Adipocyte (in vitro differentiated cells): ENCODE measurements around the gene DFFB.

Experiments used
- DNase-seq: peaks from one replicate; pipeline ENCODE4 v3.0.0-alpha.2; 2015; ENCODE audit warnings: low read depth
- H3K27me3 ChIP-seq: replicated peaks from 2 replicates; pipeline ENCODE4 v1.7.0; 2013; ENCODE audit warnings: mild to moderate bottlenecking, low read length, moderate library complexity; ENCODE audit not compliant: control insufficient read depth, insufficient read depth
- H3K36me3 ChIP-seq: 2 replicates; pipeline ENCODE4 v1.7.0; 2013; ENCODE audit warnings: low read length, mild to moderate bottlenecking, moderate library complexity; ENCODE audit not compliant: control insufficient read depth, insufficient read depth, severe bottlenecking
- H3K4me1 ChIP-seq: 2 replicates; pipeline ENCODE4 v1.7.0; 2013; ENCODE audit warnings: mild to moderate bottlenecking, low read length, moderate library complexity; ENCODE audit not compliant: control insufficient read depth, insufficient read depth
- H3K4me3 ChIP-seq: 2 replicates; pipeline ENCODE4 v1.7.0; 2013; ENCODE audit warnings: mild to moderate bottlenecking, low read length, moderate library complexity
- H3K9ac ChIP-seq: 2 replicates; pipeline ENCODE4 v1.7.0; 2013; ENCODE audit warnings: mild to moderate bottlenecking, low read length, moderate library complexity
- H3K9me3 ChIP-seq: 2 replicates; pipeline ENCODE4 v1.7.0; 2013; ENCODE audit warnings: mild to moderate bottlenecking, low read length, moderate library complexity; ENCODE audit not compliant: control insufficient read depth

The DFFB gene

DNA sequence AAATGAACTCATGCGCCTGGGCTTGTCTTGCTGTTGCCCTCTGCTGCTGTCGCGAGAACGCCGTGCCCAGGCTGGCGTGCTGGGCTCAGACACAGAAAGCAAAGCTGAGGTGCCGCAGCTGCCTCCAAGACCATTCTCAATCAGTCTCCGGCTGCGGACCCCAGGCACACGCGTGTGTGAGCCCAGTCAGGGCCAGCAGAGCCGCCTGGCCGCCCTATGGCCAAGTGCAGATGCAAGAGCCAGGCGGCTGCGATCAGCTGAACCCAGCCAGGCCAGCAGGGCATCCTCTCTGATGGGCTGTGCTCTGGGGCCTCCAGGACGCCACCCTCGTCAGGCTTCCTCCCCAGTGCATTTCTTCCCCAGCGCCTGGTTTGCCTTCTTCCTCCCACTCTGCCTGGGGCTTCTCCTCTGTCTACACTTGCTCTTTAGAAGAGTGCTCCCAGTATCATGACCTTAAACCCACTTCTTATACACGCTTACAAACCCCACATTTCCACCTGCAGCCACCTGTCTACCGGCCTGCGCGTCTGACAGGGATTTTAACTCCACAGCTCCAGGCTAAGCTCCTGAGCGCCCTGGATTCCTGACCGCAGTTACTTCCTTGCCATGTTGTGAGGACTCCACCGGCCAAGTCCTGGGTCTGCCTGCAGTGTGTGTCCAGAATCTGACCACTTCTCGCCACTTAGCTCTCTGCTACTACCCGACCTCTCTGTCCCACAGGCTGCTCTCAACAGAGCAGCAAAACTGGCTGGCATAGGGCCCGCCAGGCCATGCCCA is 39.3 kb upstream of the DFFB start:
- DNase-seq = no peak
- Histone ChIP-seq H3K36me3 (peaks cover 67% of the 10 kb centered on the region), H3K4me1 (no peaks in the 10 kb centered on the region), H3K27me3 (no peaks in the 10 kb centered on the region), H3K9ac (no peak overlapping the region), H3K9me3 (no peaks in the 10 kb centered on the region), H3K4me3 (no peak overlapping the region)

DNA sequence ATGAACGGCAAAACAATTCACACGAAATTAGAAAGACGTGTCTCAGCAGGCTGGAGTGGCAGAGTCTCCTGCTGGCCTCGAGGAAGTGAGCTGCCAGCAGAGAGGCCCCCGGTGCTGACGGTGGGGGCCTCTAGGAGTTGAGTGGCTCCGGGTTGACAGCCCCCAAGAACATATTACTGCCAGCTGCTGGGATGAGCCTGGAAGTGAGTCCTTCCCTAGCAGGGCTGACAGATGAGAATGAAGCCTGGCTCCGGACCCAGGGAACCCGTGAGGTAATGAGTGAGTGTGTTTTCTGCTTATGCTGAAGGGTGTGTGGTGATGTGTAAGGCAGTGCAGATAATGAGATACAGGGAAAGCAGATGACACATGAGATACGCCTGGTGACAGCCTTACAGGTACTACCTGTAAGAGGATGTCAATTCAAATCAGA is 37.5 kb upstream of the DFFB start:
- H3K27me3 ChIP-seq = no peaks in the 10 kb centered on the region
- peak; percentile 5 for DNase-seq

DNA sequence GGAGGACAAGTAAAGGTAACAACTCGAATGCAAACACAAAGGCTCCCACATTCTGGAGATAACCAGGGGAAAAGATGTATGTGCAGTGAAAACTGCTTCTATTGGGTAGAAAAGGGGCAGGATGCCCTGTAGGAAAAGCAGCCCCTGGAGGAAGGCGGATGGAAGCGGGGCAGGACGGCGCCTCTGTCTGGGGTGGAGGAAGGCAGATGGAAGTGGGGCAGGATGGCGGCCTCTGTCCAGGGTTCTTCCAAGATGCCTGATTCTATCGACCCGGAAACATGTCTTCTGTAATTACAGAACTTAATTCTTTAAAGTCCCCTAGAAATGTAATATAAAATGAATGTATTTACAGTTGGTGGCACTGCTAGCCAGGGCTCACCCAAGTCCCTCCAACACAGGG is 37.0 kb upstream of the DFFB start:
- Histone ChIP-seq H3K9me3 (no peaks in the 10 kb centered on the region), H3K4me1 (no peaks in the 10 kb centered on the region), H3K36me3 (peaks cover 62% of the 10 kb centered on the region), H3K9ac (no peak overlapping the region), H3K4me3 (no peak overlapping the region), H3K27me3 (no peaks in the 10 kb centered on the region)
- DNase-seq = no peak

More for the DNA sequence above, 37.5 kb upstream of the DFFB start:
- Histone ChIP-seq H3K9me3 (no peaks in the 10 kb centered on the region), H3K4me1 (no peaks in the 10 kb centered on the region), H3K36me3 (peaks cover 64% of the 10 kb centered on the region), H3K4me3 (no peak overlapping the region), H3K9ac (no peak overlapping the region)

DNA sequence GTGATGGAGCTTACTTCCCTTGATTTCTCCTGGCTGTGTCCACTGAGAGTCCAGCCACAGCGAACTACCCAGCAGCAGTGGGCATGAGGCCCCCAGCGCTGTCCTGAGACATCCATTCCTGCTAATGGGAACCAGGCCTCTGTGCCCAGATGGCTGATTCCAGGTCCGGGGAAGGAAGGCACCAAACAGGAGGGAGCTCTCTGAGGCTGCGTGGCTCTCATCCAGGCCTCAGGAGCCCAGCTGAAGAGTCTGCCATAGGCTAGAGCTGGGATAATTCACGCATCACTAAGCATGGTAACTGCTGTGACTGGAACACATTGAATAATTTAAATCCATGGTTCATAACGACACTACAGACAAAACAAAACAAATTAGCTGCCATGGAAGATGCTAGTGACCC is 36.3 kb upstream of the DFFB start:
- no peak for DNase-seq
- no peaks in the 10 kb centered on the region for H3K27me3 ChIP-seq
- H3K4me3 ChIP-seq = no peak overlapping the region
- H3K36me3 ChIP-seq = peaks cover 62% of the 10 kb centered on the region
- no peaks in the 10 kb centered on the region for H3K9me3 ChIP-seq
- H3K4me1 ChIP-seq = no peaks in the 10 kb centered on the region
- no peak overlapping the region for H3K9ac ChIP-seq

DNA sequence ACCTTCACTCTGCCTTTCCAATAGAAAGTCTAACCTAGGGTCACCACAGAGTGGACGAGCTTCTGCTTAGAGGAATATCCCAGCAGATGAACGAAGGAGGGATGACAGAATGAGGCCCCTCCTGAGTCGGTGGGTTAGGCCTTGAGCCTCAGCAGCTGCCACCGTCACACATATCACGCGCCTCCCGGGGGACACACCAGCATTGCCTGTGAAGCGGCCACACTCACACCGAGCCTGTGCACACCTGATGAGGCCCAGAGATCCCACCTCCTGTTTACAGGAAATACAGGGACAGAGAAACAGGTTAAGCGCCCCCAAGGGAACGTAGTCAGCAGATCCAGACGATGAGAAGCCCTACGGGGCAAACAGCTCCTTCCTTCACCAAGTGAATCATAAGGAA is 35.8 kb upstream of the DFFB start:
- H3K27me3 ChIP-seq = no peaks in the 10 kb centered on the region
- H3K9me3 ChIP-seq = no peaks in the 10 kb centered on the region
- no peak overlapping the region for H3K9ac ChIP-seq
- DNase-seq = no peak
- no peaks in the 10 kb centered on the region for H3K4me1 ChIP-seq
- peaks cover 66% of the 10 kb centered on the region for H3K36me3 ChIP-seq
- no peak overlapping the region for H3K4me3 ChIP-seq

DNA sequence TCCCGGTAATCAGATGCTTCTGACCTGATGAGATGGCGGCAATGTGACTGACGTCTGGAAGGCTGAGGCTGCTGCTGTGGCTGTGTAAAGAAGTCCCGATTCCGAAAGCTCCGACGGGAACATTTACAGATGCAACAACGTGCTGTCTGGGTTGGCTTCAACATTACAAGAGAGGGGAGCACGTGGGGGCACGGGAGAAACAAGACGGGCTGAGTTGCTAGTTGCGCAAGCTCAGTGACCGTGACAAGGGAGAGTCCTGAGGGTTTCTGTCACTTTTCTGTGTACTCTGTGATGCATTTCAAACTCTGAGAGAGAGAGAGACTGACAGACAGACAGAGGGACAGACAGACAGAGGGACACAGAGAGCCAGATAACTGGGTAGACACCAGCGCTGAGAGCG is 35.4 kb upstream of the DFFB start:
- H3K36me3 ChIP-seq = peaks cover 70% of the 10 kb centered on the region
- DNase-seq = no peak
- no peak overlapping the region for H3K4me3 ChIP-seq
- no peaks in the 10 kb centered on the region for H3K27me3 ChIP-seq
- H3K4me1 ChIP-seq = no peaks in the 10 kb centered on the region
- H3K9me3 ChIP-seq = no peaks in the 10 kb centered on the region
- no peak overlapping the region for H3K9ac ChIP-seq

DNA sequence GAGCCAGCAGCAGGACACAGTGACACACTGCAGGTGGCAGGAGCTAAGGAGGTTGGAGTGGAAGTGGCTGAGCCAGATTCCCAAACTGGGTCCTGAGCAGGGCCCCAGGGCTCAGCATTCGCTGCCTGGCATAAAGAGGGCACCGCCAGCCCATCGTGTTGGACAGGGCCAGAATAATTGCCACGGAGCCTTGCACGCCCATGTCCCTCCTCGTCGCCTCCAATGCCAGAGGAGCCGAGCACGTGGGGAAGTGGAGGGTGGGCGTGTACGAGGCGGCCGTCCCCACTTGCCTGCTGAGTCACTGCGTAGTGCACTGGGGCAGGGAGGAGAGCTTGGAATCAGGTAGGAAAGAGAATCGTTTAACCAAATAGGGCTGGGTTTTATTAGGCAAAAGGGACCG is 34.9 kb upstream of the DFFB start:
- no peak for DNase-seq
- H3K36me3 ChIP-seq = peaks cover 75% of the 10 kb centered on the region
- no peaks in the 10 kb centered on the region for H3K4me1 ChIP-seq
- no peak overlapping the region for H3K9ac ChIP-seq
- no peaks in the 10 kb centered on the region for H3K27me3 ChIP-seq
- H3K9me3 ChIP-seq = no peaks in the 10 kb centered on the region
- H3K4me3 ChIP-seq = no peak overlapping the region

DNA sequence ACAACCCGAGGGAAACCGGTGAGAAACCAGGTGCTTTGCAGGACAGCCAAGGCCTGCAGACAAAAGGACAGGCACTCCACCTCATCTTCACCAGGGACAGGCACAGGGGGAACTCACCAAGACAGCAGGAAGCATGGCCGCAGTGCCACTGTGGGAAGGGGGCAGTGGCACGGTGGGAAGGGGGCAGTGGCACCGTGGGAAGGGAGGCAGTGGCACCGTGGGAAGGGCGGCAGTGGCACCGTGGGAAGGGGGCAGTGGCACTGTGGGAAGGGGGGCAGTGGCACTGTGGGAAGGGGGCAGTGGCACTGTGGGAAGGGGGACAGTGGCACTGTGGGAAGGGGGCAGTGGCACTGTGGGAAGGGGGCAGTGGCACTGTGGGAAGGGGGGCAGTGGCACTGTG is 32.6 kb upstream of the DFFB start:
- Histone ChIP-seq H3K4me3 (no peak overlapping the region), H3K27me3 (no peaks in the 10 kb centered on the region), H3K4me1 (no peaks in the 10 kb centered on the region), H3K9ac (no peak overlapping the region), H3K36me3 (peaks cover 85% of the 10 kb centered on the region), H3K9me3 (no peaks in the 10 kb centered on the region)
- DNase-seq = no peak

DNA sequence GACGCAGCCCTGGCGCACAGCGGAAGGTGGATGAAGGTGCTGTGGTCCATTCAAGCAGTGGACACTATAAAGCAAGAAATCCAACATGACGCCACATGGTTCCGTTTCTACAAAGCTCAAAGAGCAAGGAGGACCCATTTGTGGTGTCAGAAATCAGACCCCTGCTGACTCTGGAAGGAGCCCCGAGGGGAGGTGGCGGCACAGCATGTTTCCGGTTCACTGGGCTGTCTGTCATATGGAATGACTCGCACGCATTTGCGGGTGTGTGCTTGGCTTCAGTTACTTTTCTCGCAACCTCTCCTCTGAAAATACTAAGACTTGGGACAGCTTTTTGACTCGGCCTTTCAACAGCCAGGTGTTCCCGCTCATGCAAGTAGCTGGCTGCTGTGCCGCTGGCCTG is 31.9 kb upstream of the DFFB start:
- peaks cover 85% of the 10 kb centered on the region for H3K36me3 ChIP-seq
- H3K9ac ChIP-seq = no peak overlapping the region
- H3K4me1 ChIP-seq = no peaks in the 10 kb centered on the region
- no peaks in the 10 kb centered on the region for H3K27me3 ChIP-seq
- no peak for DNase-seq
- no peaks in the 10 kb centered on the region for H3K9me3 ChIP-seq
- no peak overlapping the region for H3K4me3 ChIP-seq

DNA sequence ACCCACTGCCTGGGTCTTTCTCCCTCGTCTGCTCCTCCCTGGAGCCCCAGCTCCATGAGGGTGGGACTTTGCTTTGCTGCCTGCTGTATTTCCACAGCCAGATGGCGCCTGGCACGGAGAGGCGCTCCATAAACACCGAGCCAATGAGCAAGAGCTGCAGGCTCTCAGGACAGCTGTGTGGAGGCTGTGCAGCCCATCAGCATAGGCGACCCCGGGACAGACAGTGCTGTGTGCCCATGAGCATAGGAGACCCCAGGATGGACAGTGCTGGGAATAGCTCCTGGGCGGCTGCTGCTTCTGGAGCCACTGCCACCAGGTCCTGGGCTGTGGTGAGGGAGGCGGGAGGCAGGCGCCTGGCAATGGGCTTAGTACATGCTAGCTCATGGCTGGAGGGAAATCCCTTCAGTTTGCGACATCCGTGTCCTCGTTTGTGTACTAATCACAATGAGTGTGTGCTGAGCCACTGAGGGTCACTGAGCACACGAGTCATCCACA is 29.4 kb upstream of the DFFB start:
- Histone ChIP-seq H3K27me3 (no peaks in the 10 kb centered on the region), H3K4me3 (no peak overlapping the region), H3K9me3 (no peaks in the 10 kb centered on the region), H3K4me1 (peaks cover 4% of the 10 kb centered on the region), H3K9ac (no peak overlapping the region), H3K36me3 (peaks cover 80% of the 10 kb centered on the region)
- no peak for DNase-seq

DNA sequence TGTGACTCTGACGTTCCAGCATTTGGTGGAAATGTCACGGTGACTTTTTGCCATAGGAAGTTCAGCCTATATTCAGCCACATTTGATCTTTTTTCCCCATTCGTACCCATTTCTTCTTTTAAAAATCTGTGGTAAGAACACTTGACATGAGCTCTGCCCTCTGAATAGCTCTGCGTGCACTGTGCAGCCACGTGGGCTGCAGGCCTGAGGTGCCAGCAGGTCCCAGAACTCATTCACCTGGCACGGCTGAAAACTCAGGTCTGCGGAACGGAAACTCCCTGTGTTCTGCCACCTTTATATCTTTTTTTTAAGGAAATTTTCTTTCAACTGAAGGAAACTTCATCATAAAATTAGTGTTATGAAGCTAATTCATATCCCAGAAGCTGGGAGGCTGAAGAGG is 28.9 kb upstream of the DFFB start:
- no peaks in the 10 kb centered on the region for H3K9me3 ChIP-seq
- peaks cover 78% of the 10 kb centered on the region for H3K36me3 ChIP-seq
- no peaks in the 10 kb centered on the region for H3K27me3 ChIP-seq
- H3K9ac ChIP-seq = no peak overlapping the region
- DNase-seq = no peak
- no peak overlapping the region for H3K4me3 ChIP-seq
- H3K4me1 ChIP-seq = peaks cover 4% of the 10 kb centered on the region

DNA sequence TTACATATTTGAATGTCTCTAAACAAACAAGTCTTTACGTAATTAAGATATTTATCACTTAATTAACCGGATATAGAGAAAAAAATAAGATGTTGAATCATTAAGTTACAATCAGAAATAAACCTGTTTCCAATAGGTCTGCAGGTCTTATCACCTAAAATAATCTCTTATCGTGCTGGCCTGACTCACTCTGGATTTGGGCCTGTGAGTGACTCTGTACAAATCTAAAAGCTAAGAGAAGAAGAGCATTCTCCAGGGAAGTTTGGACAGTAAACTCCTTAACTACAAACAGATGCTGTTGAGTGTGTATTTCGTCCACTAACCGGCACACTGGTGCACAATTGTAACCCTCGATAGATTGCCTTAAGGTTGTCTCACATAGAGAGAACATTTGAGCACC is 25.6 kb upstream of the DFFB start:
- Histone ChIP-seq H3K4me3 (no peak overlapping the region), H3K27me3 (no peaks in the 10 kb centered on the region), H3K36me3 (peaks cover 83% of the 10 kb centered on the region), H3K9ac (no peak overlapping the region), H3K4me1 (peaks cover 4% of the 10 kb centered on the region), H3K9me3 (peaks cover under 1% of the 10 kb centered on the region)
- DNase-seq = peak; percentile 55
